Upper lobe of left lung (tissue), 4 donors: Measurements from ENCODE around the gene LRBA.

Source experiments
- CTCF ChIP-seq, 6 experiments: fragments of 450-650 bp in 4 of 6; fragments of 200-600 bp in 2 of 6; sonication (generic) in 2 of 6; IDR thresholded peaks; one replicate each; pipeline ENCODE4 v1.5.1; 2016 to 2019; ENCODE audit warnings: antibody characterized with exemption in 6 of 6
- POLR2A ChIP-seq, 4 donors: fragments of 450-650 bp; IDR thresholded peaks; one replicate each; pipeline ENCODE4 v1.5.1; 2016 to 2017; ENCODE audit warnings: antibody characterized with exemption in 4 of 4, mild to moderate bottlenecking in 2 of 4
- POLR2AphosphoS5 ChIP-seq, 2 donors: sonication (generic); formaldehyde crosslinking; IDR thresholded peaks; one replicate each; pipeline ENCODE4 v1.5.1; 2017; ENCODE audit warnings: antibody characterized with exemption in 2 of 2

GRCh38 chr4:150943818-150944217 is 71.3 kb downstream of the LRBA start:
- no peak for TF ChIP-seq CTCF (IDR thresholded peaks at IDR 0.05)
- no peak for TF ChIP-seq POLR2A (IDR thresholded peaks at IDR 0.05)
- TF ChIP-seq POLR2AphosphoS5 (IDR thresholded peaks at IDR 0.05), result no peak
